ENCODE results near the gene CRBN.

Gene CRBN

DNA sequence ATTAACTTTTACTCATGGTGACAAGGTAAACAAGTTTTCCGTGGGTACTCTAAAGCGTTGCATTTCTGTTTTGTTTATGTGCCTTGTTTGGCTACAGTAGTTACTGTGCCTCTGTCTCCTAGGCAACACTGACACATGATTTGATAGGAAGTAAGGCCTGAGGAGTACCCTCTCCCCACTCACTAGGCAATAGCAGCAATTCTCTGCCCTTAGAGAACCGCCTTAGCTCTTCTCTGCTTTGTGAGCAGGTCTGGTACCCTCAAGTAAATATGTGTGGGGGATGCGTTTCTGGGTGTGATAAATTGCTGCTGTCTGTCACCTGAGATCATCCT lies 69.2 kb downstream of the CRBN start, which contains the start of gene IL5RA:
Gene IL5RA (minus strand): TSS at position 76 of the 332 bp plus-strand sequence. CDS start 5,390 bp downstream, outside the sequence.
- DNase-seq (ENCODE audit: low spot score) = no peak

DNA sequence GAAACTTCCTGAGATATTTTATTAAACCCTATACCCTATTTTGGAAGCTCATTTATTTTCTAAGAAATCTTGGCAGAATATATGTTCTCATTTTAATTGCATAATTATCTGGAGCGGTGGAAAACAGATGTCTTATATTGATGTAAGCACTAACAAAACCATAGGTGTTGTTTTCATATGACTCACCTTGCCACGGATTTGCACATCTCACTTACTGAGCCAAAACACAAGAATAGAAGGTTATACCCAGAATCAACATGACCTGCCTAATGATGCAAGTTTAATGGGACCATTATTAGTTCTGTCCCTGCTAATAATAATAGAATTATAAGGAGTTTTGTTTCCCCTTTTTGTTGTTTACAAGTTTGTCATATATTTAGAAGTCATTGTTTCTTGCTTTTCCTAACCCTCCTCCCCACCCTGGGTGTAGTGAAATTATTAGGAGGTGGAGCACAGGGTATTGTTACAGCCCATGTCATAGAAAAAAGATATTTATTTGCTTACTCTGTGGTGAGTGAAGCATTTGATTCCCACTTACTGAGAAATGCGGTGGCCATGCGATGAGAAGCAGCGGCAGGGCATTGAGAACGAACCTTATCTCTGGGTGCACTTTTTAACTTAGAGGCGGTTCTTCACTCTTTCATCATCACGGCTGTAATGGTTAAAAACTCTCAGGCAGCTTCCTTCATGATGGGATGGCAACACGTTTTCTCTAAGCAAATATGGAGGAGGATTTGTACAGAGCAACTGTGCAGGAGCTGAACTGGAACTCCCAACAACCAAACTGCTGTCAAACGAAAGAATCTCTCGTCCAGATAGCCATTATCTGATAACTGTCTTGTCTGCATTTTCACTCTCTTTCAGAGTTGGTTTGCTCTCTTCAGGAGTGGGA lies 69.8 kb downstream of the CRBN start:
- DNase-seq (ENCODE audit: low spot score) = no peak

DNA sequence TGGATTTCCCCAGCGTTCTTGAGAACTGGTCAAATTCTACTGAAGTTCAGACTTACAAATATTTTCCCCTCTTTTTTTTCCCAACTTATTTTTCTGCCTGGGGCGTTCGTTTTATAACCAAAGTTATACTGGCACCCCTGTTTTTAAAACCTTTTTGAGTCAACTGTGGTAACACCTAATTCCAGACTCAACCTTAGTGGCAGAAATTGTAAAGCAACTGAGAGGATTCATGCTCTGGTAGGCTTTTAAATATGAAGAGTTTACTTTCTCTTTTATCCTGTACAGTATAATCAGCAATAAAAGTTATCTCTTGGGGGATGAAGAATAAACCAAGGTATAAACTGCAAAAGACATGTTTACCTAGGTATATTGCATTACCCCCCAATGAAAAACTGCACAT lies 71.6 kb downstream of the CRBN start:
- no peak for DNase-seq (ENCODE audit: low spot score)

DNA sequence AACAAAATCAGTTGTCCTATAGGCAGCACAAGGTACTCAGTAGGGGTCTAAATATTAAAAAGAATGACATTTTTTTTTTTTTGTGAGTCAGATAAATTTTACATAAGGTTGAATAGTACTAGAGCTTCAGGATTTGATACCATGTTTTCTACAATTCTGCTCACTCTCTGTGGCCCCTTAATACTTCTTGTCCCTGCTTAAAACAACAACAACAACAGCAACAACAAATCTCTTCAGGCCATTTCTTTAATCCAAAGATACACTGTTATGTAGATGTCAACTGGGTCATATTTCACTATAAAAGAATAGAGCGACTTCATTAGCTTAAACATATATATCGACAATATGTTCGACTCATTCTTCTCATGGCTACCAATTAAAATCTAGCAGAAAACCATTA lies 72.3 kb downstream of the CRBN start:
- no peak for DNase-seq (ENCODE audit: low spot score)

DNA sequence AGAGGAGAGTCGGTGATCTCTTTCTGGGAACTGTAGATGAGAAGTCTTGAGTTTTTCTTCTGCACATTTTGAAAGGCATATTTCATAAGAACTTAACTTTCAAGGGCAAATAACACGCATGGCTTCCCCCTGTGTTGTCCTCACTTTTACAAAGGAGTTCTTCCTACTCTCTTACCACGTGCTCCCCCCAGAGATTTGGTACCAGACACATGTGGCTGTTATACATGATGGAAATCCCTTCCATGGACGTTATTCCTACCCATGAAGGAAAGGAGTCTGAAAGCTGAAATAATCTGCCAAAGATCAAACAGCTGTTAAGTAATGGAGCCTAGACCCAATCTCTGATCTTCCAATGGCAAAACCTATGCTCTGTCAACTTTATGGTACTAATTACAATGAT lies 73.7 kb downstream of the CRBN start:
- DNase-seq (ENCODE audit: low spot score) = no peak

DNA sequence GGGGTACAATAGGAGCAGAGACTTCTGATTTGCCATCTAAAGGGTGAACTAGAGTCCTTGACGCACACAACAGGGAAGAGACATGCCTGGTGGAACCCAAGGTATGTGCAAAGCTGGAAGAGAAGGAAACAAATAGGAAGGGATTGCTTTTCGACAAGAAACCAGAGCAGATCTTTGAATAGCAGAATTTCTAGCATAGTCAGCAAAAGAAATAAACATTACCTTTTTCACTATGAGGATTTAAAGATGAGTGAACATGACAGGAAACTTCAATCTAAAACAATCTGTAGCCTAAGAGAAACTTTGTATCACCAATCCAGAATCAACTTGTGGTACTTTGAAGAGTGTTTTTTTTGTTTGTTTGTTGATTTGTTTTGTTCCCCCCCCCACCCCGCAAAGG lies 74.2 kb downstream of the CRBN start:
- no peak for DNase-seq (ENCODE audit: low spot score)

DNA sequence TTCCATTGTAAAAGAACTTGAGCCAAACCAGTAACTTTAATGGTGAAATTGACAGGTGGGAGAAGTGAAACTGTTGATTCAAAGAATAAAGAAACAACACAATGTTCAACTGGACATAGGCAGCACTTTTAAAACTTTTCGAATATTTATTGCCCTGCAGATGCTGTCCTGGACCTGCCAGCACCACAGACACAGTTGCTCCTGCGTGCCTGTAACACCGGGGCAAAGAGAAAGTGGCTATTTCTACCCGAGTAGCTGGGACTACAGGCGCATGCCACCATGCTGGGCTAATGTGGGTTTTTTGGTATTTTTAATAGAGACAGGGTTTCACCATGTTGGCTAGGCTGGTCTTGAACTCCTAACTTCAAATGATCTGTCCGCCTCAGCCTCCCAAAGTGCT lies 76.7 kb downstream of the CRBN start:
- no peak for DNase-seq (ENCODE audit: low spot score)

DNA sequence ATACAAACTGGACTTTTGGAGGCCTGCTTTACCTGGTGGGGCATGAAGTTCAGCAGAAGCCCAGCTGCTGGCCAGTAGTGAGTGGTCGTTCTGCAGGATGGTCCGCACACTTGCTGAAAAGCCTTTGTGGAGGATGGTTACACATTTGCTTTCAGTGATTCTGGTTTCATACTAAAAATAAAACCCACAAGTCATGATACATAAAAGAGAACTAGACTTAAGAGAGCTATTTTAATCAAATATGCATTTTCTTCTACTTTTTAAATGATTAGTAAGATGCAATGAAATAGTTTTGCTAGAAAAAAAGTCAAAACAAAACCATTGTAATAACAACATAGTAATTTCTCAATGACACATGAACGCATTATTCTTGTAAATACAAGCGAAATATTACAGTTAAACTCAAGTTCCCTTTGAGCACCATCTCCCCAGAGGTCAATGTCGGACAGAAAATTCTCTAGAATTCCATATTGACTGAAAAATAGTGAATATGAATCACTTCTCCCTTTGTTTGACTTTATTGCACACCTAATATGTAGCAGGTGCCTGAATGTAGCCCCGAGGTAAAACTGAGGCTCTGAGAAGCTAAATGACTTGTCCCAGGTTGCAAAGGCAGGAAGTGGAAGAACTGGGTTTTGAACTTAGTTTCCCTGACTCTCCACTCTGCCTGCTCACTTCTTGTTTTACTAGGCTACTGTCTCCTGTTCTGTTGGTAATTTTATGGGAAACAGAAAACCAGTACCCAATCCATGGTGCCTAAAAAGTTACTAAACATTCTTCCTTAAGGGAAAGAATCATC lies 77.6 kb downstream of the CRBN start:
- DNase-seq (ENCODE audit: low spot score) = no peak

All from hematopoietic multipotent progenitor cell treated with erythropoietin and hydrocortisone succinate and interleukin-3 and kit ligand, for 15 days (in vitro differentiated cells).